PFSK-1 (cell line): ENCODE results near the gene NR3C1.

Source experiments
- FOXP2 ChIP-seq: optimal IDR thresholded peaks from 2 replicates; pipeline ENCODE3; 2011; ENCODE audit warnings: borderline replicate concordance, control low read depth, inconsistent platforms; ENCODE audit not compliant: insufficient read depth; ENCODE audit errors: extremely low read length, extremely low read depth
- POLR2AphosphoS5 ChIP-seq: IDR thresholded peaks from 2 replicates; pipeline ENCODE4 v1.6.1; 2012; ENCODE audit warnings: low read depth, mild to moderate bottlenecking, control low read depth, low read length, moderate library complexity
- SIN3A ChIP-seq: IDR thresholded peaks from 2 replicates; pipeline ENCODE4 v1.6.1; 2012; ENCODE audit warnings: mild to moderate bottlenecking, low read length, moderate library complexity, borderline replicate concordance; ENCODE audit not compliant: insufficient read depth
- TAF1 ChIP-seq: IDR thresholded peaks from 2 replicates; pipeline ENCODE4 v1.6.1; 2012; ENCODE audit warnings: low read length, control low read depth, borderline replicate concordance; ENCODE audit not compliant: insufficient read depth
- TF ChIP-seq, protein P1 (sequence below), 2 experiments: IDR thresholded peaks; 2 replicates each; pipeline versions ENCODE4 v1.6.1 to v1.8.0; 2011 to 2012; ENCODE audit warnings: low read depth in 2 of 2, low read length in 2 of 2, control low read depth in 1 of 2, inconsistent platforms in 1 of 2, mild to moderate bottlenecking in 1 of 2, moderate library complexity in 1 of 2; ENCODE audit not compliant: insufficient read depth in 1 of 2

Gene NR3C1

DNA sequence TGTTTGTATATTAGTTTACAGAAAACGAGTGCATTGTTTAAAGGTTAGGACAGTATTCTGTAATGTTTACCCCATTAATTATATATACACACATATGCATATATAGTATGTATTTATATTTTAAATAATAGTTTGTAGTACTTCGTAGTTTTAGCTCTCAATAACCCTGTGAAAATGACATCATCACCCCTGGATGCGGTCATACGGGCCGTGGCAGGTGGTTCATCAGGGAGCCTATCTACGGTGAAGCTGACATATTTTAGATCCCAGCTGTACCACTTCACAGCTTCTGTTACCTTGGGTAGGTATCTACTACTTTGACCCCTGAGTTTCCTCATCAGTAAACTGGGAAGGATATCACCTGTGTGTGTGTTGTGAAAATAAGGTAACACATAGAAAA, 87.1 kb downstream of the NR3C1 start:
- TF ChIP-seq POLR2AphosphoS5, result no peak
- TF ChIP-seq, protein P1, sequence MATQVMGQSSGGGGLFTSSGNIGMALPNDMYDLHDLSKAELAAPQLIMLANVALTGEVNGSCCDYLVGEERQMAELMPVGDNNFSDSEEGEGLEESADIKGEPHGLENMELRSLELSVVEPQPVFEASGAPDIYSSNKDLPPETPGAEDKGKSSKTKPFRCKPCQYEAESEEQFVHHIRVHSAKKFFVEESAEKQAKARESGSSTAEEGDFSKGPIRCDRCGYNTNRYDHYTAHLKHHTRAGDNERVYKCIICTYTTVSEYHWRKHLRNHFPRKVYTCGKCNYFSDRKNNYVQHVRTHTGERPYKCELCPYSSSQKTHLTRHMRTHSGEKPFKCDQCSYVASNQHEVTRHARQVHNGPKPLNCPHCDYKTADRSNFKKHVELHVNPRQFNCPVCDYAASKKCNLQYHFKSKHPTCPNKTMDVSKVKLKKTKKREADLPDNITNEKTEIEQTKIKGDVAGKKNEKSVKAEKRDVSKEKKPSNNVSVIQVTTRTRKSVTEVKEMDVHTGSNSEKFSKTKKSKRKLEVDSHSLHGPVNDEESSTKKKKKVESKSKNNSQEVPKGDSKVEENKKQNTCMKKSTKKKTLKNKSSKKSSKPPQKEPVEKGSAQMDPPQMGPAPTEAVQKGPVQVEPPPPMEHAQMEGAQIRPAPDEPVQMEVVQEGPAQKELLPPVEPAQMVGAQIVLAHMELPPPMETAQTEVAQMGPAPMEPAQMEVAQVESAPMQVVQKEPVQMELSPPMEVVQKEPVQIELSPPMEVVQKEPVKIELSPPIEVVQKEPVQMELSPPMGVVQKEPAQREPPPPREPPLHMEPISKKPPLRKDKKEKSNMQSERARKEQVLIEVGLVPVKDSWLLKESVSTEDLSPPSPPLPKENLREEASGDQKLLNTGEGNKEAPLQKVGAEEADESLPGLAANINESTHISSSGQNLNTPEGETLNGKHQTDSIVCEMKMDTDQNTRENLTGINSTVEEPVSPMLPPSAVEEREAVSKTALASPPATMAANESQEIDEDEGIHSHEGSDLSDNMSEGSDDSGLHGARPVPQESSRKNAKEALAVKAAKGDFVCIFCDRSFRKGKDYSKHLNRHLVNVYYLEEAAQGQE (IDR thresholded peaks at IDR 0.05; ENCODE audit: insufficient read depth in 1 of 2, low read depth in 2 of 2, low read length in 2 of 2), result no peak
- no peak for TF ChIP-seq SIN3A
- TF ChIP-seq FOXP2, result no peak
- no peak for TF ChIP-seq TAF1

DNA sequence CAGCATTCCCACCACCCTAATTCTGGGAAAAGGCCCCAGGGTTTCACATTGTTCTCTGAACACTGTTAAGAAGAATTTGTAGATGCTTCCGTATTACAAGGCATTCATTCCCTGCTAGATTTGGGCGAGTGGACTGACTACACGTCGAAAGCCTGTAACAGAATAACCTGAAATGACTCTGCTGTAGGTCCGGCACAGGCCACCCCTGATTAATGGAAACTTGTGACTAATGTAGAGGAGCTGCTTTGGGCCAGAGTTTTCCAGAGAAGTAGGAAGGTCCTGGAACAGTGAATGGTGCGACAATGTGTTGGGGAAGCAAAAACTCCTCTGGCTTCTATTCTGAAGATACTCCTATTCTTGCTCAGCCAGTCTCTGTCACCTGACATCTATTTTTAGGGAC, 87.6 kb downstream of the NR3C1 start:
- no peak for TF ChIP-seq POLR2AphosphoS5
- TF ChIP-seq, protein P1 (IDR thresholded peaks at IDR 0.05; ENCODE audit: insufficient read depth in 1 of 2, low read depth in 2 of 2, low read length in 2 of 2), result no peak
- TF ChIP-seq TAF1, result no peak
- no peak for TF ChIP-seq FOXP2
- TF ChIP-seq SIN3A, result no peak

DNA sequence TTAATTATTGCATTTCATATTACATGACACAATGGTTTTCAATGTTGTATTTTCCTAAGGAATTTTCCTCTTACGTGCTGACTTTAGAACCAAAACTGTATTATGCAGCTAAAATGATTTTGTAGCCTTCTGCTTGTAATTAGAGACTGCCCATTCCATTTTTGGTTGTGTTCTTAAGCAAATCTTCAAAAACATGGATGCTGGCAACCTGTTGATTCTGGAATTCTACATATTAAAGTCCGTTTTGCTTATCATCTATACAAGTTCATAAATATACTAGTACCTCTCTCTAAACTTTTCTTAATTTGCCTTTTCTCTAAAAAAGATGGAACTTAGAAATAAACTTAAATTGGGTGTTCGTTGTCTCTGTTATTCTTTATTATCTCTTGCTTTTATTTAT, 88.3 kb downstream of the NR3C1 start:
- TF ChIP-seq POLR2AphosphoS5, result no peak
- no peak for TF ChIP-seq SIN3A
- no peak for TF ChIP-seq FOXP2
- no peak for TF ChIP-seq TAF1
- TF ChIP-seq, protein P1 (IDR thresholded peaks at IDR 0.05; ENCODE audit: insufficient read depth in 1 of 2, low read depth in 2 of 2, low read length in 2 of 2), result no peak

DNA sequence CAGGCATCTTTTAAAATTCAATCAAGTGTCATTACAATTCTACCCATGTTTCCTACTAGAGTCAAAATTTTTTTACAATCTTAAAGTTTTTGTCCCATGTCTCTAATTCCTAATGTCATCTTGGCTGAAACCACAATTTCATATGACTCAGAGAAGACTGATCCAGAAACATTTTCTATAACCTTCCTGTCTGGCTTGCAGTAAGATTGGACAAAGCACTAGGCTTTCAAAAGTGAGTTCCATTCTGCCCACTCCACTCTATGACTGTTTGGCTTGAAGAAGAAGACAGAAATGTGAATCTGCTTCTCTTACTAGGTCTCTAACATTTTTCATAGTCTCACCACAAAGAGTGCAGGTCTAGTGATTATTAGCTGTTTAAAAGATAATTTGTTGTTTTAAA, 88.8 kb downstream of the NR3C1 start:
- TF ChIP-seq FOXP2 (no peak), TAF1 (no peak), SIN3A (no peak), POLR2AphosphoS5 (no peak)
- TF ChIP-seq, protein P1 (IDR thresholded peaks at IDR 0.05; ENCODE audit: insufficient read depth in 1 of 2, low read depth in 2 of 2, low read length in 2 of 2), result no peak

DNA sequence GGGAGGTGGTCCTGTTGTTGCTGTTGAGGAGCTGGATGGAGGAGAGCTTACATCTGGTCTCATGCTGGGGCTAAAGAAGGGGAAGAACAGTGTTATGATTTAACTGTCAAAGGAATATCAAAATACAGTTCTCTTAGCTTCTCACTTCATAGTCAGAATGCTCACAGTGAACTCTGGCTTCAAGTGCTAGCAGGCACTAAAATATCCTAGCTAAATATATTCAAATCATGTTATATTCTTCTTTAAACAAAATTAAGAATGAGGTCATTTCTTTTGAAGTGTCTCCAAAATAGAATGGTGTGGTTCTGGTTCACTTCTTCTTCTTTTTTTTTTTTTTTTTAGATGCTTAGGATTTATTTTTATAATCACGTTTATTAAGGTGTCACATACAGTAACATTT, 89.4 kb downstream of the NR3C1 start:
- TF ChIP-seq POLR2AphosphoS5, result no peak
- TF ChIP-seq, protein P1 (IDR thresholded peaks at IDR 0.05; ENCODE audit: insufficient read depth in 1 of 2, low read depth in 2 of 2, low read length in 2 of 2), result no peak
- no peak for TF ChIP-seq FOXP2
- no peak for TF ChIP-seq SIN3A
- no peak for TF ChIP-seq TAF1
